Ishikawa (cell line): Measurements from ENCODE around the gene TPO.

Experiments used
- CEBPB ChIP-seq: IDR thresholded peaks from 2 replicates; pipeline ENCODE4 v1.6.1; 2012
- CREB1 ChIP-seq: IDR thresholded peaks from 2 replicates; pipeline ENCODE4 v1.6.1; 2012; ENCODE audit warnings: low read depth
- EGR1 ChIP-seq: IDR thresholded peaks from 2 replicates; pipeline ENCODE4 v1.6.1; 2012
- EP300 ChIP-seq: IDR thresholded peaks from 2 replicates; pipeline ENCODE4 v1.6.1; 2012; ENCODE audit warnings: borderline replicate concordance
- FOXM1 ChIP-seq: IDR thresholded peaks from 2 replicates; pipeline ENCODE4 v1.6.1; 2012; ENCODE audit warnings: low read depth, borderline replicate concordance
- NFIC ChIP-seq: IDR thresholded peaks from 2 replicates; pipeline ENCODE4 v1.6.1; 2012
- RAD21 ChIP-seq: IDR thresholded peaks from 2 replicates; pipeline ENCODE4 v1.6.1; 2012; ENCODE audit warnings: low read depth
- REST ChIP-seq: IDR thresholded peaks from 2 replicates; pipeline ENCODE4 v1.6.1; 2012; ENCODE audit warnings: low read depth, mild to moderate bottlenecking
- TAF1 ChIP-seq: IDR thresholded peaks from 2 replicates; pipeline ENCODE4 v1.6.1; 2012; ENCODE audit warnings: low read depth, mild to moderate bottlenecking
- TCF12 ChIP-seq: IDR thresholded peaks from 2 replicates; pipeline ENCODE4 v1.6.1; 2012; ENCODE audit warnings: low read depth
- YY1 ChIP-seq: IDR thresholded peaks from 2 replicates; pipeline ENCODE4 v1.6.1; 2012; ENCODE audit warnings: low read depth
- ZBTB7A ChIP-seq: IDR thresholded peaks from 2 replicates; pipeline ENCODE4 v1.6.1; 2012; ENCODE audit warnings: low read depth
- TF ChIP-seq, protein P1 (sequence below): IDR thresholded peaks from 2 replicates; pipeline ENCODE4 v1.6.1; 2012

GRCh38 chr2:1550658-1551316 is 137.5 kb downstream of the TPO start:
- TF ChIP-seq, protein P1, sequence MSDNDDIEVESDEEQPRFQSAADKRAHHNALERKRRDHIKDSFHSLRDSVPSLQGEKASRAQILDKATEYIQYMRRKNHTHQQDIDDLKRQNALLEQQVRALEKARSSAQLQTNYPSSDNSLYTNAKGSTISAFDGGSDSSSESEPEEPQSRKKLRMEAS: peak; percentile 69
- no peak for TF ChIP-seq FOXM1
- no peak for TF ChIP-seq EGR1
- no peak for TF ChIP-seq ZBTB7A
- no peak for TF ChIP-seq YY1
- peak; percentile 68 for TF ChIP-seq RAD21
- TF ChIP-seq TAF1: no peak
- TF ChIP-seq CEBPB: no peak
- no peak for TF ChIP-seq REST
- no peak for TF ChIP-seq EP300
- no peak for TF ChIP-seq NFIC
- TF ChIP-seq TCF12: no peak
- no peak for TF ChIP-seq CREB1
